ENCODE data around the gene RPL34.

DNA sequence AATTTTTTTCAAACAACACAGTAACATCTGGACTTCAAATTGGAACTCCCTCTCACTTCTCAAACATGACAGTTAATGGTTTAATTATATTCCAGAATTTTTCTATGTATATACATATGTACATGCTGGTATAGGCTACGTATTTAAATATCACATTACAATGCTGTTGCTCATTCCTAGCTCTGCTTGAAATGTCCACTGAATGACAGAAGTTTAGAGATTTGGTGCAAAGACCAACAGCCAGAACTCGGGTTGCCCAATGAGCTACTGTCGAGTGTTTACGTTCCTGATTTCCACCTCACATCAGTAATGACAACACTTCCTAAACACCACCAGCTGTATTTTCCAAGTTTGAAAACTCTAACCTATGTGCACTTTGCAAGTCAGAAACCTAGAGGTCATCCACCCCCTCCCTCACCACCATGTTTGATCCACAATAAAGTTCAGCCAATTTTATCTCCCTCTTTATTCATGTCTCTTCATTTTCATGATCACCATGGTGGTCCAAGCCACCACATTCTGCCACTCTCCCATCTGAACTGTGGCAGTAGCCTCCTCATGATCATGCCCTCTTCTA lies 49.3 kb upstream of the RPL34 start:
- TF ChIP-seq, protein P1, sequence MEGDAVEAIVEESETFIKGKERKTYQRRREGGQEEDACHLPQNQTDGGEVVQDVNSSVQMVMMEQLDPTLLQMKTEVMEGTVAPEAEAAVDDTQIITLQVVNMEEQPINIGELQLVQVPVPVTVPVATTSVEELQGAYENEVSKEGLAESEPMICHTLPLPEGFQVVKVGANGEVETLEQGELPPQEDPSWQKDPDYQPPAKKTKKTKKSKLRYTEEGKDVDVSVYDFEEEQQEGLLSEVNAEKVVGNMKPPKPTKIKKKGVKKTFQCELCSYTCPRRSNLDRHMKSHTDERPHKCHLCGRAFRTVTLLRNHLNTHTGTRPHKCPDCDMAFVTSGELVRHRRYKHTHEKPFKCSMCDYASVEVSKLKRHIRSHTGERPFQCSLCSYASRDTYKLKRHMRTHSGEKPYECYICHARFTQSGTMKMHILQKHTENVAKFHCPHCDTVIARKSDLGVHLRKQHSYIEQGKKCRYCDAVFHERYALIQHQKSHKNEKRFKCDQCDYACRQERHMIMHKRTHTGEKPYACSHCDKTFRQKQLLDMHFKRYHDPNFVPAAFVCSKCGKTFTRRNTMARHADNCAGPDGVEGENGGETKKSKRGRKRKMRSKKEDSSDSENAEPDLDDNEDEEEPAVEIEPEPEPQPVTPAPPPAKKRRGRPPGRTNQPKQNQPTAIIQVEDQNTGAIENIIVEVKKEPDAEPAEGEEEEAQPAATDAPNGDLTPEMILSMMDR (conservative IDR thresholded peaks at IDR 0.05; ENCODE audit: low read length), result no peak
- TF ChIP-seq EZH2phosphoT487 (IDR thresholded peaks at IDR 0.05; ENCODE audit: borderline replicate concordance), result no peak

Measured in Loucy (cell line).